K562 (cell line): ENCODE measurements around the gene SCP2. TPM values are rescaled to one million over a fixed set of nuclear protein-coding genes. Genes with fewer than 3 reads are reported as not detected.

Experiments
- ATAC-seq: fragments of 200-7000 bp; cut with Tn5 transposase; 3 replicates; pipeline ENCODE4 v1.9.1; 2020; ENCODE audit warnings: moderate library complexity
- BruUV-seq: library from RNA; stranded (reverse); fragments of 400-500 nt; replicated peaks from 2 replicates; lab custom pipeline; 2021; lab: Mats Ljungman, UMichigan
- CTCF ChIA-PET: fragments of 300-600 bp; formaldehyde crosslinking; extraction: SDS; loops from one replicate; lab custom pipeline; 2021; ENCODE audit warnings: low intra/inter-chr PET ratio; lab: Yijun Ruan, JAX
- POLR2A ChIA-PET: fragments of 300-600, 350-650 bp; sonication (Branson Sonifier 250); formaldehyde crosslinking; extraction: SDS; loops from one replicate; lab custom pipeline; 2021; ENCODE audit warnings: antibody characterized with exemption, inconsistent platforms; lab: Yijun Ruan, JAX
- DNase-seq, 4 experiments: peaks; one replicate each; pipeline versions ENCODE4 v3.0.0 to v3.0.0-alpha.2; 2011 to 2018; ENCODE audit warnings: low spot score in 3 of 4, mixed read lengths in 3 of 4; ENCODE audit errors: extremely low read depth in 1 of 4
- FAIRE-seq: peaks from 2 replicates; lab custom pipeline; 2011; peaks lifted over from hg19 to GRCh38; lab: Jason Lieb, UNC
- H2AFZ ChIP-seq: 2 replicates; pipeline ENCODE4 v1.6.0; 2011; ENCODE audit warnings: low read depth, low read length, control low read depth, inconsistent platforms
- H3K27ac ChIP-seq: fragments of 200-600 bp; 3 replicates; pipeline ENCODE4 v1.8.0; 2011; ENCODE audit warnings: low read depth, mild to moderate bottlenecking, control low read depth, inconsistent platforms, low read length, moderate library complexity, mixed read lengths; ENCODE audit errors: extremely low read depth
- H3K27me3 ChIP-seq, 2 experiments: fragments of 300-600 bp in 1 of 2; 2 replicates in 1 of 2; 3 replicates in 1 of 2; pipeline versions ENCODE4 v1.6.0 to v1.8.0; 2011; ENCODE audit warnings: inconsistent platforms in 2 of 2, low read length in 2 of 2, mild to moderate bottlenecking in 1 of 2, mixed read lengths in 1 of 2, moderate library complexity in 1 of 2; ENCODE audit not compliant: control insufficient read depth in 2 of 2, insufficient read depth in 2 of 2
- H3K36me3 ChIP-seq: fragments of 300-600 bp; 3 replicates; pipeline ENCODE4 v1.8.0; 2011; ENCODE audit warnings: mild to moderate bottlenecking, low read length, inconsistent platforms; ENCODE audit not compliant: control insufficient read depth, insufficient read depth
- H3K4me1 ChIP-seq, 2 experiments: fragments of 200-600 bp in 1 of 2; replicated peaks in 1 of 2; 2 replicates in 1 of 2; 3 replicates in 1 of 2; pipeline versions ENCODE4 v1.5.1 to v1.8.0; 2011; ENCODE audit warnings: inconsistent platforms in 2 of 2, low read length in 2 of 2, mild to moderate bottlenecking in 1 of 2, mixed read lengths in 1 of 2, moderate library complexity in 1 of 2; ENCODE audit not compliant: control insufficient read depth in 2 of 2, insufficient read depth in 2 of 2
- H3K4me2 ChIP-seq: 2 replicates; pipeline ENCODE4 v1.6.1; 2011; ENCODE audit warnings: low read length, control low read depth, inconsistent platforms, mixed read lengths; ENCODE audit not compliant: insufficient read depth
- H3K4me3 ChIP-seq: fragments of 200-600 bp; sonication (generic), shearing (Covaris generic); 2 replicates; pipeline ENCODE4 v1.5.1; 2016; ENCODE audit warnings: control low read depth, inconsistent platforms
- H3K79me2 ChIP-seq: fragments of 200-600 bp; 3 replicates; pipeline ENCODE4 v1.8.0; 2011; ENCODE audit warnings: low read length, inconsistent platforms; ENCODE audit not compliant: control insufficient read depth, insufficient read depth
- H3K9ac ChIP-seq, 2 experiments: 2 replicates each; pipeline versions ENCODE4 v1.6.0 to v1.6.1; 2011; ENCODE audit warnings: low read depth in 2 of 2, low read length in 2 of 2, control low read depth in 1 of 2, inconsistent platforms in 1 of 2, mild to moderate bottlenecking in 1 of 2, mixed read lengths in 1 of 2; ENCODE audit not compliant: insufficient read depth in 1 of 2
- H3K9me1 ChIP-seq: one replicate; pipeline ENCODE4 v1.6.0; 2011; ENCODE audit warnings: inconsistent platforms, mild to moderate bottlenecking, low read length, moderate library complexity; ENCODE audit not compliant: control insufficient read depth, insufficient read depth
- H3K9me3 ChIP-seq: replicated peaks from 2 replicates; pipeline ENCODE4 v1.5.1; 2011; ENCODE audit warnings: low read depth, low read length, inconsistent platforms; ENCODE audit not compliant: control insufficient read depth, insufficient read depth
- H4K20me1 ChIP-seq: replicated peaks from 2 replicates; pipeline ENCODE4 v1.6.1; 2011; ENCODE audit warnings: low read length, inconsistent platforms, mixed read lengths; ENCODE audit not compliant: control insufficient read depth, insufficient read depth
- FOXK2 ChIP-seq, 2 experiments: fragments of 450-650 bp; IDR thresholded peaks in 1 of 2; conservative IDR thresholded peaks in 1 of 2; 2 replicates each; pipeline ENCODE4 v1.6.1; 2016; ENCODE audit warnings: low read depth in 2 of 2, mild to moderate bottlenecking in 1 of 2
- GTF2A2 ChIP-seq: IDR thresholded peaks from 2 replicates; pipeline ENCODE4 v1.6.1; 2016; ENCODE audit warnings: mild to moderate bottlenecking, missing genetic modification characterization, missing compliant biosample characterization
- HDAC2 ChIP-seq: fragments of 450-650 bp; IDR thresholded peaks from 2 replicates; pipeline ENCODE4 v1.6.1; 2016; ENCODE audit warnings: mild to moderate bottlenecking
- HNRNPL ChIP-seq: fragments of 200-400 bp; formaldehyde crosslinking; IDR thresholded peaks from 2 replicates; pipeline ENCODE4 v1.6.1; 2017; ENCODE audit warnings: low read depth, mild to moderate bottlenecking, low read length
- MYNN ChIP-seq, 2 experiments: sonication (generic); formaldehyde crosslinking in 1 of 2; IDR thresholded peaks; 2 replicates each; pipeline versions ENCODE4 v1.5.0 to v1.6.1; 2016 to 2020; ENCODE audit warnings: antibody characterized with exemption in 1 of 2, missing genetic modification reagents in 1 of 2
- NR2C1 ChIP-seq, 2 experiments: fragments of 450-650 bp; IDR thresholded peaks; 2 replicates each; pipeline ENCODE4 v1.6.1; 2017; ENCODE audit warnings: mild to moderate bottlenecking in 2 of 2, antibody characterized with exemption in 1 of 2, inconsistent platforms in 1 of 2, missing compliant biosample characterization in 1 of 2, missing genetic modification characterization in 1 of 2
- SMARCB1 ChIP-seq: IDR thresholded peaks from 2 replicates; pipeline ENCODE4 v1.6.1; 2011; ENCODE audit warnings: improper control_type of control experiment, low read depth; ENCODE audit not compliant: insufficient read length
- U2AF1 ChIP-seq: fragments of 200-400 bp; formaldehyde crosslinking; optimal IDR thresholded peaks from 2 replicates; pipeline ENCODE3; 2017; ENCODE audit warnings: mild to moderate bottlenecking, low read depth, low read length, moderate library complexity
- ZBTB17 ChIP-seq: fragments of 450-650 bp; formaldehyde crosslinking; IDR thresholded peaks from 2 replicates; pipeline ENCODE4 v1.4.0; 2020; ENCODE audit warnings: mild to moderate bottlenecking
- ZFP30 ChIP-seq: fragments of 250-450 bp; sonication (Bioruptor Pico); IDR thresholded peaks from 2 replicates; pipeline ENCODE4 v1.8.0; 2022; ENCODE audit warnings: moderate library complexity, mild to moderate bottlenecking, inconsistent platforms, borderline replicate concordance
- ZKSCAN1 ChIP-seq: fragments of 150-350 bp; IDR thresholded peaks from 2 replicates; pipeline ENCODE4 v1.6.1; 2016; ENCODE audit warnings: low read depth, low read length
- ZNF124 ChIP-seq: sonication (generic); formaldehyde crosslinking; IDR thresholded peaks from 2 replicates; pipeline ENCODE4 v1.8.1; 2022; ENCODE audit warnings: missing genetic modification reagents
- ZNF212 ChIP-seq: fragments of 450-650 bp; formaldehyde crosslinking; IDR thresholded peaks from 2 replicates; pipeline ENCODE4 v1.4.0; 2020; ENCODE audit warnings: mild to moderate bottlenecking
- ZNF217 ChIP-seq: sonication (generic); formaldehyde crosslinking; IDR thresholded peaks from 2 replicates; pipeline ENCODE4 v1.8.0; 2022; ENCODE audit warnings: mild to moderate bottlenecking, missing genetic modification reagents
- ZNF232 ChIP-seq: sonication (generic); formaldehyde crosslinking; IDR thresholded peaks from 2 replicates; pipeline ENCODE4 v1.8.0; 2022; ENCODE audit warnings: mild to moderate bottlenecking, missing genetic modification reagents
- WGBS: fragments of 100-300 bp; shearing (Covaris generic); methylation state at CpG from one replicate; pipeline ENCODE4 v1.1.6; 2016; ENCODE audit warnings: low coverage, mixed read lengths; ENCODE audit not compliant: insufficient coverage; ENCODE audit errors: missing lambda C conversion rate; 5-methylcytosine and 5-hydroxymethylcytosine counted together
- in situ Hi-C: fragments of 300-500 bp; cut with MboI; formaldehyde crosslinking; loops from 4 replicates; pipeline ENCODE4 v1.15.0; 2018; ENCODE audit warnings: inconsistent platforms, mixed read lengths
- intact Hi-C: fragments of 100-400 bp; cut with micrococcal nuclease; formaldehyde crosslinking; loops from 2 replicates; pipeline ENCODE4 v1.14.2; 2022
- polyA plus RNA-seq, 8 experiments: library from polyadenylated mRNA; depleted of rRNA in 4 of 8; stranded (reverse) in 5 of 8; unstranded in 3 of 8; fragments of >200 nt; fragmentation: Nextera tagmentation in 2 of 8; fragmentation: Illumina TruSeq in 1 of 8; extraction: Ambion mirVana in 2 of 8; extraction: Trizol in 1 of 8; gene quantifications; 2 replicates each; pipeline versions ENCODE4 v1.2.1 to v1.2.3, GENCODE V29; 2011 to 2014; ENCODE audit warnings: inconsistent platforms in 1 of 8, missing spikeins in 1 of 8
- total RNA-seq, 7 experiments: library from RNA; depleted of rRNA in 6 of 7; stranded (reverse); fragments of >200 nt in 6 of 7; fragmentation: Illumina TruSeq in 2 of 7; extraction: Trizol in 2 of 7; gene quantifications; 2 replicates each; pipeline versions ENCODE4 v1.2.1 to v1.2.3, GENCODE V29; 2011 to 2021; ENCODE audit warnings: low replicate concordance in 1 of 7
- TF ChIP-seq, protein P1 (sequence below): fragments of 250-450 bp; sonication (Bioruptor Pico); IDR thresholded peaks from 2 replicates; pipeline ENCODE4 v1.5.0; 2021; ENCODE audit warnings: mild to moderate bottlenecking, moderate library complexity
- TF ChIP-seq, protein P2 (sequence below), 2 experiments: fragments of 450-650 bp in 1 of 2; sonication (generic) in 1 of 2; formaldehyde crosslinking; conservative IDR thresholded peaks; 2 replicates each; pipeline versions ENCODE4 v1.4.0 to v1.8.1; 2020 to 2022; ENCODE audit warnings: mild to moderate bottlenecking in 1 of 2, missing genetic modification reagents in 1 of 2
- TF ChIP-seq, protein P3 (sequence below): fragments of 250-450 bp; sonication (Bioruptor Pico); IDR thresholded peaks from 2 replicates; pipeline ENCODE4 v1.6.1; 2021; ENCODE audit warnings: mild to moderate bottlenecking

The SCP2 gene
- total and polyA plus RNA-seq, 9 of the 15 experiments (the other 6 are each of a cell fraction or from before 2014, with no cell fraction given): 63.8 to 258 (median 106) TPM

DNA sequence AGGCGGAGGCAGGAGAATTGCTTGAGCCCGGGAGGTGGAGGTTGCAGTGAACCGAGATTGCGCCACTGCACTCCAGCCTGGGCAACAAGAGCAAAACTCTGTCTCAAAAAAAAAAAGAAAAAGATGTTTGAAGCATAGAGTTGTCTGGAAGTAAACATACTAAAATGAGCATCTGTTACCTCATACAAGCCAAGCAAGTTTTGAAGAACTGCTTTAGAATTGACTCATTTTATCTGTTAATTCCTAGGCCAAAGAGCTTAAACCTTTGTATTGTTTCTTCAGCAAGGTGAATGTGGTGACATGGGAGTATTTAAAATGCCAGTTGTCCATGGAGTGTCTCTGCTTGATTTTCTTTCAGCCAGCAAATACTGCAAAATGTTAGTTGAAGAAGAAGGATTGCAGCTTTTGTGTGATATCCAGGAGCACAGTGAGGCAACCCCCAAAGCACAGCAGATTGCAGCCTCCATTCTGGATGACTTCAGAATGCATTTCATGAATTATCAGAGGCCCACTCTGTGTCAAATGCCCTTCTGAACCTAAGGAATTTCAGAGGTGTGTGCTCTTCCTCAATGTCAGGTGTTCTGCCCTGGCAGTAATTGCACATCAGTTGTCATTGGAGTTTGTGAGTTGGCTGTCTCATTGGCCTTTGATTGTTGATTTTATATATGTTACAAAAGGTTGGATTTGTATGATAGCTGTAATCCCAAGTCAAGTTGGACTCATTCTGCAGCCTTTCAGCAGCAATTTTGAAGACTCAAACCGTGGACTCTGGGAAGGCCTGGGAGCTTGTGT is 34.5 kb upstream of the SCP2 start:
- 91% methylated on average over 5 of the region's 5 CpGs for WGBS
- Histone ChIP-seq H3K79me2 (no peaks in the 10 kb centered on the region), H4K20me1 (no peaks in the 10 kb centered on the region), H2AFZ (no peak overlapping the region), H3K4me1 (no peaks in the 10 kb centered on the region), H3K9ac (no peak overlapping the region), H3K4me2 (no peak overlapping the region), H3K27ac (no peak overlapping the region), H3K4me3 (no peak overlapping the region), H3K9me1 (no peaks in the 10 kb centered on the region), H3K36me3 (peaks cover 89% of the 10 kb centered on the region)
- no peak for FAIRE-seq
- POLR2A ChIA-PET: interaction anchor here (0.6 to 3.7 kb wide), 5 partner anchors 10 to 272 kb away, joined by 3 to 20 read pairs (median 4); no protein-coding TSS in a partner anchor
- in situ Hi-C loops: no loop called here
- intact Hi-C loops: no loop called here
- no TSS peak for BruUV-seq
- TF ChIP-seq ZNF232 (CRISPR knock-in tag) (no peak), GTF2A2 (no peak), NR2C1 (IDR thresholded peaks at IDR 0.05) (no peak), NR2C1 (tag; IDR thresholded peaks at IDR 0.05) (no peak), HDAC2 (no peak), HNRNPL (no peak), SMARCB1 (no peak), ZBTB17 (no peak), ZNF124 (CRISPR knock-in tag) (no peak), MYNN (IDR thresholded peaks at IDR 0.05) (no peak), MYNN (CRISPR knock-in tag; IDR thresholded peaks at IDR 0.05) (no peak), FOXK2 (conservative IDR thresholded peaks at IDR 0.05 in 1 of 2, IDR thresholded peaks at IDR 0.05 in 1 of 2; ENCODE audit: low read depth in 2 of 2) (no peak), ZFP30 (CRISPR knock-in tag) (no peak), ZNF212 (CRISPR knock-in tag) (no peak), ZNF217 (CRISPR knock-in tag) (no peak), ZKSCAN1 (no peak), U2AF1 (no peak)
- TF ChIP-seq, protein P1, sequence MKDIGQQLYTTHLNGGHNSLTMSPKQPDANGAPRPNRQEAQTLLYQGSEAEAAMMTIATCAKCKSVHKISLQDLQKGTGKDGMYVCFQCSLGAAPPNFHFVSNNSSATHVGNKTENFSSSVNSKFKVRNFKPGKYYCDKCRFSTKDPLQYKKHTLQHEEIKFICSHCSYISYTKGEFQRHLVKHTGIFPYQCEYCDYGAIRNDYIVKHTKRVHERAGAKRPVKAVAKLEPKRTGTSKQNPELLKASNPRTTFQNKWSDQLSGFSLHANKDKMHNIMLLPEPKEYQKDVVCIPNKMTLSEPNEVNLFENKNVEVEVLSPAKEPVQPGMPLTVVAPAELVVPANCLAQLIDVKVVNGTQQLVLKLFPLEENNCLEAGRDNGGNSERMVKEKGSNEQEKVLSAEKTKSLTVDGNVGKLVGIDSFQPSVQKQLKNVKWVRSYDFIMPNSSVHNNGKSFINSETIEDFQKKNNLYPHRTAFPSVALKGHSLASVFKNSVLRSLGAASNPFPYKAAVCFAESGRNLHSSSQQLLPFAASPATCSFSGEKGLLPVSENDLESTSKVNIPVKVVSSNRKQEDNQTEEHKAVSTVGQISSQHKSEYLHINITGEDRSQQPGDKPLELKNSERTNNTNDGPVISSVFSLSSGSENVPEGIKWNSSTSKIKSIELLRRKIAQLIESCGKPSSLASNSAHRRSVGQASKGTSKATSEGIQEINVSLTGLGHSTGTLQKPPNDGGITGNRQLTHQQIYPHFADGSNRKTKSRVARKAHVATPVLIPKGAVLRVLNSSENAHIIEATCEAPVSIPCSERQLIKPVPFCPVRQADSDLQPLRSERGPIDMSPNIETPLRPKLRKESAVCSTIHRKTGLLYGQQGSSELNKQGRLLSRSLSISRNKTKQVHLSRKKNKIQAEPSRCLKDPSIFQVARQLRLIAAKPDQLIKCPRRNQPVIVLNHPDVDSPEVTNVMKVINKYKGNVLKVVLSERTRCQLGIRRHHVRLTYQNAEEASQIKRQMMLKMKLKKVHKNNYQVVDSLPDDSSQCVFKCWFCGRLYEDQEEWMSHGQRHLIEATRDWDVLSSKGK (CRISPR knock-in tag): no peak
- TF ChIP-seq, protein P2, sequence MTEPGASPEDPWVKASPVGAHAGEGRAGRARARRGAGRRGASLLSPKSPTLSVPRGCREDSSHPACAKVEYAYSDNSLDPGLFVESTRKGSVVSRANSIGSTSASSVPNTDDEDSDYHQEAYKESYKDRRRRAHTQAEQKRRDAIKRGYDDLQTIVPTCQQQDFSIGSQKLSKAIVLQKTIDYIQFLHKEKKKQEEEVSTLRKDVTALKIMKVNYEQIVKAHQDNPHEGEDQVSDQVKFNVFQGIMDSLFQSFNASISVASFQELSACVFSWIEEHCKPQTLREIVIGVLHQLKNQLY (CRISPR knock-in tag; conservative IDR thresholded peaks at IDR 0.05): no peak
- TF ChIP-seq, protein P3, sequence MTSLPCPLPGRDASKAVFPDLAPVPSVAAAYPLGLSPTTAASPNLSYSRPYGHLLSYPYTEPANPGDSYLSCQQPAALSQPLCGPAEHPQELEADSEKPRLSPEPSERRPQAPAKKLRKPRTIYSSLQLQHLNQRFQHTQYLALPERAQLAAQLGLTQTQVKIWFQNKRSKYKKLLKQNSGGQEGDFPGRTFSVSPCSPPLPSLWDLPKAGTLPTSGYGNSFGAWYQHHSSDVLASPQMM: no peak
- TF ChIP-seq, all 486 proteins: peak for 0
- Histone ChIP-seq H3K27me3 (no peaks in the 10 kb centered on the region), H3K9me3 (no peaks in the 10 kb centered on the region)
- CTCF ChIA-PET: interaction anchor here (0.7 kb wide), 1 partner anchor 130 kb away, joined by 3 read pairs; no protein-coding TSS in a partner anchor
- DNase-seq (no peak), ATAC-seq (no peak)
